GM23338 (cell line): ENCODE measurements around the gene TMEM52.

ENCODE experiments used
- CREB1 ChIP-seq: fragments of 250-450 bp; sonication (Bioruptor Pico); IDR thresholded peaks from 2 replicates; pipeline ENCODE4 v1.5.0; 2020; ENCODE audit warnings: low read depth, mild to moderate bottlenecking, moderate library complexity
- EZH2 ChIP-seq: fragments of 200-600 bp; sonication (generic); IDR thresholded peaks from one replicate; pipeline ENCODE4 v1.8.0; 2017; ENCODE audit warnings: antibody characterized with exemption, mild to moderate bottlenecking, low read depth; ENCODE audit not compliant: unreplicated experiment
- TF ChIP-seq, protein P1 (sequence below), 2 experiments: fragments of 200-600 bp in 1 of 2; sonication (generic) in 1 of 2; conservative IDR thresholded peaks; 2 replicates each; pipeline versions ENCODE4 v1.5.1 to v1.6.1; 2016 to 2017; ENCODE audit warnings: antibody characterized with exemption in 2 of 2, low read depth in 2 of 2, mild to moderate bottlenecking in 2 of 2, moderate library complexity in 1 of 2

DNA sequence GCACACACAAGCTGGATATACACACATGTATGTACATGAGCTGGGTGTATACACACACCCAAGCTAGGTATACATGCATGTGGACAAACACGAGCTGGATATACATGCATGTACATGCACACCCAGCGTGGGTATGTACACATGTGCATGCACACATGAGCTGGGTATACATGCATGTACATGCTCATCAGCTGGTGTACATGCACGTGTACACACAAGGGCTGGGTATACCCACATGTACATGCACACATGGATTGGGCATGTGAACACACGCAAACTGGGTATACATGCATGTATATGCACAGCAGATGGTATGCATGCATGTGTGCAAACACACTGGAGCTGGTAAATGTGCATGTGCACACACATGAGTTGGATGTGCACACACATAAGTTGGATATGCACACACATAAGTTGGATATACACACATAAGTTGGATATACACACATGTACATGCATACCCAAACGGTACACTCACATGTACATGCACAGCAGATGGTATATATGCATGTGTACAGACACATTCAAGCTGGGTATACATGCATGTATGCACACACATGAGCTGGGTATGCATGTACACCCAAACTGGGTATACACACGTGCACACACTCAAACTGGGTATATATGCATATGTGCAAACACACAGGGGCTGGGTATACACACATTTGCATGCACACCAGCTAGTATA, 20.7 kb downstream of the TMEM52 start:
- TF ChIP-seq, protein P1, sequence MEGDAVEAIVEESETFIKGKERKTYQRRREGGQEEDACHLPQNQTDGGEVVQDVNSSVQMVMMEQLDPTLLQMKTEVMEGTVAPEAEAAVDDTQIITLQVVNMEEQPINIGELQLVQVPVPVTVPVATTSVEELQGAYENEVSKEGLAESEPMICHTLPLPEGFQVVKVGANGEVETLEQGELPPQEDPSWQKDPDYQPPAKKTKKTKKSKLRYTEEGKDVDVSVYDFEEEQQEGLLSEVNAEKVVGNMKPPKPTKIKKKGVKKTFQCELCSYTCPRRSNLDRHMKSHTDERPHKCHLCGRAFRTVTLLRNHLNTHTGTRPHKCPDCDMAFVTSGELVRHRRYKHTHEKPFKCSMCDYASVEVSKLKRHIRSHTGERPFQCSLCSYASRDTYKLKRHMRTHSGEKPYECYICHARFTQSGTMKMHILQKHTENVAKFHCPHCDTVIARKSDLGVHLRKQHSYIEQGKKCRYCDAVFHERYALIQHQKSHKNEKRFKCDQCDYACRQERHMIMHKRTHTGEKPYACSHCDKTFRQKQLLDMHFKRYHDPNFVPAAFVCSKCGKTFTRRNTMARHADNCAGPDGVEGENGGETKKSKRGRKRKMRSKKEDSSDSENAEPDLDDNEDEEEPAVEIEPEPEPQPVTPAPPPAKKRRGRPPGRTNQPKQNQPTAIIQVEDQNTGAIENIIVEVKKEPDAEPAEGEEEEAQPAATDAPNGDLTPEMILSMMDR (conservative IDR thresholded peaks at IDR 0.05; ENCODE audit: low read depth in 2 of 2): no peak
- TF ChIP-seq CREB1: no peak
- TF ChIP-seq EZH2: no peak
